HG02623 (cell line): ENCODE data around the gene LOXL4.

ENCODE experiments used
- ATAC-seq: cut with Tn5 transposase; IDR thresholded peaks from one replicate; pipeline ENCODE4 v1.9.1; 2021; ENCODE audit warnings: moderate library complexity; ENCODE audit not compliant: unreplicated experiment

Gene LOXL4

GRCh38 chr10:98267894-98268693 lies at the start of gene LOXL4:
LOXL4 (minus strand) TSS chr10:98268194; CDS start chr10:98263019, 5,175 bp downstream.
- ATAC-seq, result no peak

GRCh38 chr10:98316661-98317060 lies 48.7 kb upstream of the LOXL4 start:
- ATAC-seq, result no peak

GRCh38 chr10:98316170-98316569 lies 48.2 kb upstream of the LOXL4 start:
- ATAC-seq, result no peak

- no peak for ATAC-seq
These were observed 46.7 kb upstream of the LOXL4 start for GRCh38 chr10:98314532-98315284.

GRCh38 chr10:98313598-98313997 lies 45.6 kb upstream of the LOXL4 start:
- no peak for ATAC-seq

GRCh38 chr10:98312822-98313221 lies 44.8 kb upstream of the LOXL4 start:
- ATAC-seq, result no peak

- ATAC-seq, result no peak
These were observed 44.4 kb upstream of the LOXL4 start for GRCh38 chr10:98312349-98312748.

GRCh38 chr10:98310701-98311100 lies 42.7 kb upstream of the LOXL4 start:
- ATAC-seq, result no peak

- ATAC-seq, result no peak
These were observed 41.7 kb upstream of the LOXL4 start for GRCh38 chr10:98309366-98310355.

- ATAC-seq, result no peak
These were observed 40.8 kb upstream of the LOXL4 start for GRCh38 chr10:98308669-98309365.

- no peak for ATAC-seq
These were observed 40.0 kb upstream of the LOXL4 start for GRCh38 chr10:98307916-98308541.

GRCh38 chr10:98306501-98306900 lies 38.5 kb upstream of the LOXL4 start:
- no peak for ATAC-seq

- no peak for ATAC-seq
These were observed 35.6 kb upstream of the LOXL4 start for GRCh38 chr10:98303569-98303968.

- no peak for ATAC-seq
These were observed 34.9 kb upstream of the LOXL4 start for GRCh38 chr10:98302741-98303365.

- no peak for ATAC-seq
These were observed 33.8 kb upstream of the LOXL4 start for GRCh38 chr10:98301664-98302319.

- no peak for ATAC-seq
These were observed 32.7 kb upstream of the LOXL4 start for GRCh38 chr10:98300526-98301229.

GRCh38 chr10:98299341-98299740 lies 31.3 kb upstream of the LOXL4 start:
- no peak for ATAC-seq

GRCh38 chr10:98296524-98296923 lies 28.5 kb upstream of the LOXL4 start:
- ATAC-seq, result no peak
